Loucy (cell line): ENCODE measurements around the gene SUPT16H.

Experiments
- CTCF ChIP-seq: fragments of 200-600 bp; sonication (generic); conservative IDR thresholded peaks from 2 replicates; pipeline ENCODE4 v1.5.1; 2014; ENCODE audit warnings: mild to moderate bottlenecking, antibody characterized with exemption, low read length
- EZH2phosphoT487 ChIP-seq: fragments of 200-600 bp; IDR thresholded peaks from 2 replicates; pipeline ENCODE4 v1.6.1; 2018; ENCODE audit warnings: antibody characterized with exemption, mild to moderate bottlenecking, moderate library complexity, borderline replicate concordance

- TF ChIP-seq CTCF (no peak), EZH2phosphoT487 (no peak)
These were observed 49.5 kb downstream of the SUPT16H start for GRCh38 chr14:21334202-21334906.
